HEK293T (cell line): ENCODE results near the gene HOXA10.

Experiments
- BHLHE40 ChIP-seq: fragments of 450-650 bp; IDR thresholded peaks from 2 replicates; pipeline ENCODE4 v1.6.1; 2016; ENCODE audit warnings: mild to moderate bottlenecking, moderate library complexity, borderline replicate concordance
- FOXM1 ChIP-seq: fragments of 450-650 bp; IDR thresholded peaks from 2 replicates; pipeline ENCODE4 v1.6.1; 2017; ENCODE audit warnings: mild to moderate bottlenecking, borderline replicate concordance
- HDGF ChIP-seq: fragments of 450-650 bp; IDR thresholded peaks from 2 replicates; pipeline ENCODE4 v1.6.1; 2017; ENCODE audit warnings: antibody characterized with exemption, borderline replicate concordance
- NFRKB ChIP-seq: fragments of 450-650 bp; IDR thresholded peaks from 2 replicates; pipeline ENCODE4 v1.6.1; 2016; ENCODE audit warnings: mild to moderate bottlenecking, moderate library complexity
- SP1 ChIP-seq: fragments of 450-650 bp; IDR thresholded peaks from 2 replicates; pipeline ENCODE4 v1.6.1; 2017
- SUZ12 ChIP-seq: fragments of 450-650 bp; IDR thresholded peaks from 2 replicates; pipeline ENCODE4 v1.6.1; 2016; ENCODE audit warnings: mild to moderate bottlenecking

GRCh38 chr7:27203365-27203953 lies 29.3 kb upstream of the HOXA10 start:
- TF ChIP-seq SUZ12 (no peak), FOXM1 (no peak), NFRKB (no peak), BHLHE40 (no peak), HDGF (no peak), SP1 (no peak)
